Neuronal stem cell (in vitro differentiated cells): ENCODE results near the gene SLC25A30.
"Not testable (repeated sequence)": the region's sequence is repeated elsewhere in the genome, so short reads cannot be mapped to it uniquely, and the experiment has no call there.

ENCODE experiments used
- DNase-seq: peaks from one replicate; pipeline ENCODE4 v3.0.0-alpha.2; 2013; ENCODE audit warnings: low spot score
- H2AFZ ChIP-seq: one replicate; pipeline ENCODE4 v1.6.1; 2013; ENCODE audit warnings: mild to moderate bottlenecking, low read length, inconsistent platforms
- H2AK5ac ChIP-seq: 2 replicates; pipeline ENCODE4 v1.6.1; 2013; ENCODE audit warnings: low read depth, mild to moderate bottlenecking, inconsistent platforms, low read length, moderate library complexity, mixed read lengths
- H2BK120ac ChIP-seq: 2 replicates; pipeline ENCODE4 v1.6.1; 2013; ENCODE audit warnings: low read depth, mild to moderate bottlenecking, inconsistent platforms, low read length, moderate library complexity, mixed read lengths
- H2BK12ac ChIP-seq: one replicate; pipeline ENCODE4 v1.6.1; 2013; ENCODE audit warnings: low read length, inconsistent platforms
- H2BK15ac ChIP-seq: 2 replicates; pipeline ENCODE4 v1.6.1; 2013; ENCODE audit warnings: mild to moderate bottlenecking, low read length, inconsistent platforms, mixed read lengths
- H2BK5ac ChIP-seq: one replicate; pipeline ENCODE4 v1.6.1; 2013; ENCODE audit warnings: inconsistent platforms, mild to moderate bottlenecking, low read length, moderate library complexity
- H3K14ac ChIP-seq: one replicate; pipeline ENCODE4 v1.6.1; 2013; ENCODE audit warnings: low read length, inconsistent platforms
- H3K18ac ChIP-seq: 2 replicates; pipeline ENCODE4 v1.6.1; 2013; ENCODE audit warnings: low read length, inconsistent platforms
- H3K23ac ChIP-seq: 2 replicates; pipeline ENCODE4 v1.6.1; 2013; ENCODE audit warnings: low read depth, mild to moderate bottlenecking, mixed read lengths, low read length, inconsistent platforms; ENCODE audit not compliant: poor library complexity
- H3K27ac ChIP-seq: replicated peaks from 3 replicates; pipeline ENCODE4 v1.5.1; 2013; ENCODE audit warnings: low read length, inconsistent platforms
- H3K27me3 ChIP-seq, 3 experiments: 2 replicates each; pipeline ENCODE4 v1.6.1; 2013; ENCODE audit warnings: low read length in 3 of 3, mild to moderate bottlenecking in 2 of 3, inconsistent platforms in 1 of 3, low read depth in 1 of 3, mixed read lengths in 1 of 3, moderate library complexity in 1 of 3; ENCODE audit not compliant: control insufficient read depth in 3 of 3, insufficient read depth in 3 of 3
- H3K36me3 ChIP-seq, 2 donors: replicated peaks in 1 of 2; 2 replicates each; pipeline ENCODE4 v1.6.1; 2013; ENCODE audit warnings: low read length in 2 of 2; ENCODE audit not compliant: control insufficient read depth in 2 of 2, insufficient read depth in 2 of 2
- H3K4ac ChIP-seq: 2 replicates; pipeline ENCODE4 v1.6.1; 2013; ENCODE audit warnings: inconsistent platforms, mild to moderate bottlenecking, low read length, moderate library complexity
- H3K4me1 ChIP-seq, 2 donors: 1 replicate in 1 of 2; 2 replicates in 1 of 2; pipeline ENCODE4 v1.6.1; 2013; ENCODE audit warnings: low read length in 2 of 2, low read depth in 1 of 2; ENCODE audit not compliant: control insufficient read depth in 2 of 2, insufficient read depth in 1 of 2
- H3K4me2 ChIP-seq: one replicate; pipeline ENCODE4 v1.6.1; 2013; ENCODE audit warnings: mild to moderate bottlenecking, low read length, inconsistent platforms; ENCODE audit not compliant: insufficient read depth, poor library complexity, severe bottlenecking
- H3K4me3 ChIP-seq, 2 donors: 2 replicates each; pipeline ENCODE4 v1.5.1; 2013; ENCODE audit warnings: low read length in 2 of 2, mild to moderate bottlenecking in 2 of 2, inconsistent platforms in 1 of 2, moderate library complexity in 1 of 2
- H3K79me1 ChIP-seq: one replicate; pipeline ENCODE4 v1.6.1; 2013; ENCODE audit warnings: low read depth, mild to moderate bottlenecking, inconsistent platforms, low read length, moderate library complexity
- H3K9ac ChIP-seq: one replicate; pipeline ENCODE4 v1.6.1; 2013; ENCODE audit warnings: mild to moderate bottlenecking, low read depth, low read length, inconsistent platforms; ENCODE audit not compliant: poor library complexity
- H3K9me3 ChIP-seq, 2 donors: replicated peaks in 1 of 2; 2 replicates each; pipeline versions ENCODE3 to v1.6.1; 2013; ENCODE audit warnings: low read length in 2 of 2, mild to moderate bottlenecking in 2 of 2, inconsistent platforms in 1 of 2, low read depth in 1 of 2, mixed read lengths in 1 of 2, moderate library complexity in 1 of 2; ENCODE audit not compliant: control insufficient read depth in 2 of 2, insufficient read depth in 1 of 2
- H4K8ac ChIP-seq: one replicate; pipeline ENCODE4 v1.6.1; 2013; ENCODE audit warnings: low read depth, mild to moderate bottlenecking, inconsistent platforms, low read length, moderate library complexity
- H4K91ac ChIP-seq: one replicate; pipeline ENCODE4 v1.6.1; 2013; ENCODE audit warnings: low read length, low read depth, mild to moderate bottlenecking, inconsistent platforms; ENCODE audit not compliant: poor library complexity
- WGBS, 2 donors: extraction: QIAGEN DNeasy Blood & Tissue Kit; methylation state at CpG; one replicate each; pipeline ENCODE4 v1.1.7; 2013; ENCODE audit warnings: missing lambda C conversion rate in 2 of 2, mixed read lengths in 1 of 2; ENCODE audit not compliant: insufficient read length in 2 of 2, insufficient replicate concordance in 1 of 2; ENCODE audit errors: extremely low coverage in 2 of 2; 5-methylcytosine and 5-hydroxymethylcytosine counted together

Gene SLC25A30

GRCh38 chr13:45432737-45433380 is 14.7 kb upstream of the SLC25A30 start:
- Histone ChIP-seq H3K4me2 (no peak overlapping the region), H3K27me3 (no peaks in the 10 kb centered on the region), H3K36me3 (no peaks in the 10 kb centered on the region), H2BK5ac (no peak overlapping the region), H3K27ac (no peak overlapping the region), H3K4me1 (peaks cover under 1 to 7% of the 10 kb centered on the region in 2 donors), H4K8ac (no peak overlapping the region), H3K4me3 (no peak overlapping the region), H2BK120ac (no peak overlapping the region), H2AK5ac (no peak overlapping the region), H3K4ac (no peak overlapping the region), H3K23ac (no peak overlapping the region), H3K14ac (no peak overlapping the region), H2BK12ac (no peak overlapping the region), H3K18ac (no peak overlapping the region), H2BK15ac (no peak overlapping the region), H3K9me3 (no peaks in the 10 kb centered on the region), H3K9ac (no peak overlapping the region), H4K91ac (no peak overlapping the region), H3K79me1 (no peaks in the 10 kb centered on the region), H2AFZ (peak overlapping the region; percentile 59)
- WGBS, 2 donors, result no CpG with 5 or more reads among the region's 6 CpGs
- DNase-seq, result no peak

GRCh38 chr13:45426056-45426841 is 8.1 kb upstream of the SLC25A30 start:
- H2BK120ac ChIP-seq, H3K18ac ChIP-seq, H3K4me3 ChIP-seq, H3K79me1 ChIP-seq, H3K9ac ChIP-seq, H2BK5ac ChIP-seq, H4K8ac ChIP-seq, H3K27ac ChIP-seq, H3K23ac ChIP-seq, H2AK5ac ChIP-seq, H2BK15ac ChIP-seq, H3K36me3 ChIP-seq, H3K9me3 ChIP-seq, H3K27me3 ChIP-seq, H4K91ac ChIP-seq, H3K4me2 ChIP-seq, H3K4ac ChIP-seq, H3K4me1 ChIP-seq, H3K14ac ChIP-seq, DNase-seq, H2AFZ ChIP-seq, H2BK12ac ChIP-seq: not testable (repeated sequence)
- WGBS, 2 donors, result no CpG with 5 or more reads among the region's 16 CpGs

GRCh38 chr13:45422731-45423292 is 4.6 kb upstream of the SLC25A30 start:
- no peak overlapping the region for H3K9ac ChIP-seq
- no CpG with 5 or more reads among the region's 3 CpGs for WGBS, 2 donors
- H2BK120ac ChIP-seq, result no peak overlapping the region

GRCh38 chr13:45419945-45420344 is 1.8 kb upstream of the SLC25A30 start:
- no peak for DNase-seq
- no peak overlapping the region for H3K18ac ChIP-seq
- H3K14ac ChIP-seq, result no peak overlapping the region
- no peaks in the 10 kb centered on the region for H3K36me3 ChIP-seq
- no peak overlapping the region for H3K4me2 ChIP-seq
- H3K27ac ChIP-seq, result no peak overlapping the region
- H3K9ac ChIP-seq, result no peak overlapping the region
- no peaks in the 10 kb centered on the region for H3K4me1 ChIP-seq
- no peak overlapping the region for H3K23ac ChIP-seq
- no peak overlapping the region for H3K4ac ChIP-seq
- H2BK5ac ChIP-seq, result no peak overlapping the region
- no peak overlapping the region for H2BK12ac ChIP-seq
- H3K9me3 ChIP-seq, result no peaks in the 10 kb centered on the region
- no peak overlapping the region for H2AK5ac ChIP-seq
- no peak overlapping the region for H3K4me3 ChIP-seq
- H2BK120ac ChIP-seq, result no peak overlapping the region
- H2AFZ ChIP-seq, result no peak overlapping the region
- WGBS, 2 donors, result no CpG with 5 or more reads among the region's 1 CpG
- H4K91ac ChIP-seq, result no peak overlapping the region
- H3K27me3 ChIP-seq, result peaks cover 0 to 2% (median 2%) of the 10 kb centered on the region in 3 experiments
- no peak overlapping the region for H2BK15ac ChIP-seq
- H3K79me1 ChIP-seq, result peaks cover 1% of the 10 kb centered on the region
- no peak overlapping the region for H4K8ac ChIP-seq

More at GRCh38 chr13:45422731-45423292, 4.6 kb upstream of the SLC25A30 start:
- Histone ChIP-seq H3K4ac (no peak overlapping the region), H3K23ac (no peak overlapping the region), H3K27me3 (peaks cover 0 to 2% (median 0%) of the 10 kb centered on the region in 3 experiments), H4K91ac (no peak overlapping the region), H2BK15ac (no peak overlapping the region), H3K4me1 (no peaks in the 10 kb centered on the region), H3K18ac (no peak overlapping the region), H3K4me3 (no peak overlapping the region), H3K9me3 (no peaks in the 10 kb centered on the region), H2AK5ac (no peak overlapping the region), H3K4me2 (no peak overlapping the region), H2BK5ac (no peak overlapping the region), H3K14ac (no peak overlapping the region), H2BK12ac (no peak overlapping the region), H3K79me1 (no peaks in the 10 kb centered on the region), H2AFZ (peak overlapping the region; percentile 1), H3K27ac (no peak overlapping the region), H3K36me3 (no peaks in the 10 kb centered on the region), H4K8ac (no peak overlapping the region)
- DNase-seq, result no peak
